Ureter (tissue), 1 donor: Measurements from ENCODE around the gene STPG4. TPM values are rescaled to one million over a fixed set of nuclear protein-coding genes. Genes with fewer than 3 reads are reported as not detected.

Experiments used
- total RNA-seq: library from RNA; stranded (reverse); gene quantifications from one replicate; pipeline ENCODE4 v1.2.4, GENCODE V29; 2023
- donor health status: DM: yes; HTN: yes; CAD: no.

The STPG4 gene
- total RNA-seq, 1 donor from 2014 or later = not detected

Other genes starting within 250 kb of the STPG4 start
- gene MCFD2, start 239.5 kb downstream of the STPG4 start, total RNA-seq = 72.3 TPM
- 20.6 TPM for gene TTC7A, start 214.1 kb downstream of the STPG4 start, total RNA-seq
- 429 TPM for gene CALM2, start 21.2 kb upstream of the STPG4 start, total RNA-seq
- 59.9 TPM for gene EPCAM, start 214.0 kb upstream of the STPG4 start, total RNA-seq
- 18.6 TPM for gene MSH2, start 247.8 kb upstream of the STPG4 start, total RNA-seq